Measurements from ENCODE around the gene ARHGAP10.
A peak's percentile ranks its signal among the peaks of the same experiment; 100 is the strongest.

Gene ARHGAP10

GRCh38 chr4:147824884-147825283, 93.0 kb downstream of the ARHGAP10 start:
- H3K4me3 ChIP-seq (ENCODE audit: low read depth, low read length) = no peak overlapping the region
- TF ChIP-seq, protein P1, sequence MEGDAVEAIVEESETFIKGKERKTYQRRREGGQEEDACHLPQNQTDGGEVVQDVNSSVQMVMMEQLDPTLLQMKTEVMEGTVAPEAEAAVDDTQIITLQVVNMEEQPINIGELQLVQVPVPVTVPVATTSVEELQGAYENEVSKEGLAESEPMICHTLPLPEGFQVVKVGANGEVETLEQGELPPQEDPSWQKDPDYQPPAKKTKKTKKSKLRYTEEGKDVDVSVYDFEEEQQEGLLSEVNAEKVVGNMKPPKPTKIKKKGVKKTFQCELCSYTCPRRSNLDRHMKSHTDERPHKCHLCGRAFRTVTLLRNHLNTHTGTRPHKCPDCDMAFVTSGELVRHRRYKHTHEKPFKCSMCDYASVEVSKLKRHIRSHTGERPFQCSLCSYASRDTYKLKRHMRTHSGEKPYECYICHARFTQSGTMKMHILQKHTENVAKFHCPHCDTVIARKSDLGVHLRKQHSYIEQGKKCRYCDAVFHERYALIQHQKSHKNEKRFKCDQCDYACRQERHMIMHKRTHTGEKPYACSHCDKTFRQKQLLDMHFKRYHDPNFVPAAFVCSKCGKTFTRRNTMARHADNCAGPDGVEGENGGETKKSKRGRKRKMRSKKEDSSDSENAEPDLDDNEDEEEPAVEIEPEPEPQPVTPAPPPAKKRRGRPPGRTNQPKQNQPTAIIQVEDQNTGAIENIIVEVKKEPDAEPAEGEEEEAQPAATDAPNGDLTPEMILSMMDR (IDR thresholded peaks at IDR 0.05; ENCODE audit: low read depth, low read length) = no peak
- in situ Hi-C loops (cut with HindIII; ENCODE audit: low sequenced_read_pairs) = no loop called here
- no peak for DNase-seq (ENCODE audit: low read depth, low spot score)

DNA sequence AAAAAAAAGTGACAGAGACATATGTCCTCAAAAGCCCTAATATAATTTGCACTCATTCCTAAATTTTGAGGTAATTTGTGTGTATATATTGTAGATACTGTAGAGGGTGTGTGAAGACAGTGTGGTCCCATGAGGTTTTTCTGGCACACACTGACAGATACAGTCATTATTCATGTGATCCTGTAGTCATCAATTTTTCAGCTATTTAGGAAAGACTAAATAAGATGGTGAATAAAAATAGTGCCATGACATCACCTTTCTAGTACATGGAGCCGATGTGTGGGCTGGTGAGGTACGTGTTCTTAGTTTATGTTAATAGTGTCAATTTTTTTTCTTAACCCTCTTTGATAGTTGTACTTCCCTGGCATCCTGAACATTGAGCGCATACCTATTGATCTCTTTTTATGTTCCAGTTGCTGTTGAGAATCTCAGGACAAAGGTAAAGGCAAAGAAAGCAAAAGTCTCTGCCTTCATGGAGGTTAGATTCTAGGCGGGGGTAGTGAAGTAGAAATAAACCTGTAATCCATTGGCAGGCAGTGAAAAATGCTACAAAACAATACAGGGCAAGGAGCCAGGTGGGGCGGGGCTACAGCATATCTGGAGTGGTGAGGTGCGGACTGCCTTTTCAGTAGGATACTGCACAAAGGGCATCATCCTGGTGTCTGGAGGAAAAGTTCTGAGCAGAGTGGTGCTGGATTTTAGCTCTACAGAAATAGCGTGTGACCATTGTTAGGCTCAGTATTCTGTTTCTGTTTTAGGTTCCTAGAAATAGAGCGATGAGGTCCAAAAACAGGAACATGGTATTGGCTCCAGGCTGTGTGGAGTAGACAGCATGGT, 93.8 kb downstream of the ARHGAP10 start:
- TF ChIP-seq, protein P1 (IDR thresholded peaks at IDR 0.05; ENCODE audit: low read depth, low read length) = no peak
- in situ Hi-C loops (cut with HindIII; ENCODE audit: low sequenced_read_pairs) = no loop called here
- no peak for DNase-seq (ENCODE audit: low read depth, low spot score)
- H3K4me3 ChIP-seq (ENCODE audit: low read depth, low read length) = no peak overlapping the region

DNA sequence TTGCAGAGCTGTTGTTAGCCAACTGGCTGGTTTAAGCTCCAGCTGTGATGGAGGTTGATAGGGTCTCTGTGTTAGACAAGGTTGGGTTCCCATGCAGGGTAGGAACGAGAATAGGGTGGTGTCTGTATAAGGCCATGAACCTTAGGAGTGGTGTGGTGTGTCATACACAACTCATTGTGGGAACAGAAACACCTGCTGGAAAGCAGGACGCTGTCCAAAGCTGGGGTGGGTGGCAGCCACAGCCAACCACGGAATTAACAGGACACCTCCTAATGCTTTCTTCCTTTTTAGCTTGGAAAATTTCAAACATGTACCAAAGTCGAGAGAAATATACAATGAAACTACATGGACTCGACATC, 94.4 kb downstream of the ARHGAP10 start:
- H3K4me3 ChIP-seq (ENCODE audit: low read depth, low read length) = no peak overlapping the region
- no peak for DNase-seq (ENCODE audit: low read depth, low spot score)
- TF ChIP-seq, protein P1 (IDR thresholded peaks at IDR 0.05; ENCODE audit: low read depth, low read length) = no peak
- in situ Hi-C loops (cut with HindIII; ENCODE audit: low sequenced_read_pairs) = no loop called here

- no peak overlapping the region for H3K4me3 ChIP-seq (ENCODE audit: low read depth, low read length)
- DNase-seq (ENCODE audit: low read depth, low spot score) = no peak
- TF ChIP-seq, protein P1 (IDR thresholded peaks at IDR 0.05; ENCODE audit: low read depth, low read length) = no peak
- in situ Hi-C loops (cut with HindIII; ENCODE audit: low sequenced_read_pairs) = no loop called here
Observed at GRCh38 chr4:147828331-147828905, 96.5 kb downstream of the ARHGAP10 start.

DNA sequence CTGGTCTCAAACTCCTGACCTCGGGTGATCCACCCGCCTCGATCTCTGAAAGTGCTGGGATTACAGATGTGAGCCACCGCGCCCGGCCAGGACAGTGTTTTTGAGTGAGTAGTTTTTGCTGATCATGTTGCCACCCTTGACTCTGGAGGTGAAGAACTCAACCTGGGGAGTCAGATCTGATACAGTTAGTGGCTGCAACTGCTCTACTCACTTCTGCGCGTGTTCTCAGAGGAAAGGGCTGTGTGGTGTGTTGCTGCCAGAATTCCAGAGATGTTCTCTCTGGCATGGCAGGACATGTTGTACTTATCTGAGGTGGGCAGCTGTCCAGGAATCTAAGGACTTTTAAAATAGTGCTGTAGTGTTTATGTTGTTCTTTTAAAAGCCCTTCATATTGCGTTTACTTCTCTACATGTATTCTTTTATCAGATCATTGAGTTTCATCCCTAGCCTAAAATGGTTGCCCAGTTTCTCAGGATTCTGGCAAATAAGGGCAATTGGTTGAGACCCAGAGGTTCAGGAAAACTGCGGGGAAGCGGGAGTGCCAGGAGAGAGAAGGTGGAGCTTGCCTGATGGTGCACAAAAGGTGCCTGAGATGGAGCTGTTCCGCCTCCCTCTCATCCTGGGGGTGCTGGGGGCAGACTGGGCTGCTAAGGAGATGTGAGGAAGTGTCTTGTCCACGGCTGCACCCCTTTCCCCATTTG, 97.7 kb downstream of the ARHGAP10 start:
- TF ChIP-seq, protein P1 (IDR thresholded peaks at IDR 0.05; ENCODE audit: low read depth, low read length) = no peak
- H3K4me3 ChIP-seq (ENCODE audit: low read depth, low read length) = no peak overlapping the region
- peak; percentile 55 for DNase-seq (ENCODE audit: low read depth, low spot score)
- in situ Hi-C loops (cut with HindIII; ENCODE audit: low sequenced_read_pairs) = no loop called here

GRCh38 chr4:147830102-147830463, 98.2 kb downstream of the ARHGAP10 start:
- TF ChIP-seq, protein P1 (IDR thresholded peaks at IDR 0.05; ENCODE audit: low read depth, low read length) = no peak
- no peak for DNase-seq (ENCODE audit: low read depth, low spot score)
- no peak overlapping the region for H3K4me3 ChIP-seq (ENCODE audit: low read depth, low read length)
- in situ Hi-C loops (cut with HindIII; ENCODE audit: low sequenced_read_pairs) = no loop called here
